ENCODE data around the gene SPATA22.

Gene SPATA22

DNA sequence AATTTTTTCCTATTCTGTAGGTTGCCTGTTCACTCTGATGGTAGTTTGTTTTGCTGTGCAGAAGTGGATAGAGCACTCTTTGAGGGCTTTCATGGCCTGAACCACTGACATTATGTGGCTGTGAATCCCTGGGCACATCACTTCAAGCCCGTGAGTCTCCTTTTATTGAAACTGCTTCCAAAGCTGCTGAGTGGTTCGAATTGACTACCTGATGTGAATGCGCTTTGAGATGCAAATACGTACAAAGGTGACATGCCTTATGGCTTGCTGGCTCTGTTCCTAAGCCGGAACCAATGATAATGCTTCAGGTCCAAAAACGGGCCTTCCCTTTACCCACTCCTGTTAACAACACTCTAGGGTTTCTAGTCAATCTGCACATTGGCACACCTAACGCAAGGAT lies 38.5 kb upstream of the SPATA22 start:
- TF ChIP-seq, protein P1, sequence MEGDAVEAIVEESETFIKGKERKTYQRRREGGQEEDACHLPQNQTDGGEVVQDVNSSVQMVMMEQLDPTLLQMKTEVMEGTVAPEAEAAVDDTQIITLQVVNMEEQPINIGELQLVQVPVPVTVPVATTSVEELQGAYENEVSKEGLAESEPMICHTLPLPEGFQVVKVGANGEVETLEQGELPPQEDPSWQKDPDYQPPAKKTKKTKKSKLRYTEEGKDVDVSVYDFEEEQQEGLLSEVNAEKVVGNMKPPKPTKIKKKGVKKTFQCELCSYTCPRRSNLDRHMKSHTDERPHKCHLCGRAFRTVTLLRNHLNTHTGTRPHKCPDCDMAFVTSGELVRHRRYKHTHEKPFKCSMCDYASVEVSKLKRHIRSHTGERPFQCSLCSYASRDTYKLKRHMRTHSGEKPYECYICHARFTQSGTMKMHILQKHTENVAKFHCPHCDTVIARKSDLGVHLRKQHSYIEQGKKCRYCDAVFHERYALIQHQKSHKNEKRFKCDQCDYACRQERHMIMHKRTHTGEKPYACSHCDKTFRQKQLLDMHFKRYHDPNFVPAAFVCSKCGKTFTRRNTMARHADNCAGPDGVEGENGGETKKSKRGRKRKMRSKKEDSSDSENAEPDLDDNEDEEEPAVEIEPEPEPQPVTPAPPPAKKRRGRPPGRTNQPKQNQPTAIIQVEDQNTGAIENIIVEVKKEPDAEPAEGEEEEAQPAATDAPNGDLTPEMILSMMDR (IDR thresholded peaks at IDR 0.05; ENCODE audit: borderline replicate concordance, control extremely low read depth, extremely low read depth, insufficient read depth, missing control alignments), result no peak
- no peak for DNase-seq (ENCODE audit: low spot score)
- in situ Hi-C loops (cut with MboI; ENCODE audit: low sequenced_read_pairs, unreplicated experiment), result no loop called here

GRCh38 chr17:3507869-3508268 lies 36.2 kb upstream of the SPATA22 start:
- no peak for DNase-seq (ENCODE audit: low spot score)
- TF ChIP-seq, protein P1 (IDR thresholded peaks at IDR 0.05; ENCODE audit: borderline replicate concordance, control extremely low read depth, extremely low read depth, insufficient read depth, missing control alignments), result no peak
- in situ Hi-C loops (cut with MboI; ENCODE audit: low sequenced_read_pairs, unreplicated experiment), result no loop called here

DNA sequence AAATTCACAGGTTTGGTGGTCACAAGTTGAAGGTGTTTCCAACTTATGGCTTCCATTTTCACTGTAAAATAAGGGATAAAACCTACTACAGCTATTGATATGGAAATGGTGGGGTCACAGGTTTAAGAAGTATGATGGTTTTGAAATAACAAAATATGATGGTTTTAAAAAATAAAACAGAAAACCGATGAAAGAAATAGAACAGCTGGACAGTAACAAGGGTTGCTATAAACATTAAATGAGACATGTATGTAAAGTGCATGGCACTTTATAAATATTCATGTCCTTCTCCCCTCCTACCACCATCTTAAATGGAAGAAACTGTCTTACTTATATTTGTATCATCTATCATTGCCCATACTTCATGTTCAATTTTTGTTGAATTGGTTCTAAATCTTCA lies 35.5 kb upstream of the SPATA22 start:
- in situ Hi-C loops (cut with MboI; ENCODE audit: low sequenced_read_pairs, unreplicated experiment), result no loop called here
- DNase-seq (ENCODE audit: low spot score), result no peak
- TF ChIP-seq, protein P1 (IDR thresholded peaks at IDR 0.05; ENCODE audit: borderline replicate concordance, control extremely low read depth, extremely low read depth, insufficient read depth, missing control alignments), result no peak

GRCh38 chr17:3506054-3506453 lies 34.4 kb upstream of the SPATA22 start:
- TF ChIP-seq, protein P1 (IDR thresholded peaks at IDR 0.05; ENCODE audit: borderline replicate concordance, control extremely low read depth, extremely low read depth, insufficient read depth, missing control alignments), result no peak
- no peak for DNase-seq (ENCODE audit: low spot score)
- in situ Hi-C loops (cut with MboI; ENCODE audit: low sequenced_read_pairs, unreplicated experiment), result no loop called here

DNA sequence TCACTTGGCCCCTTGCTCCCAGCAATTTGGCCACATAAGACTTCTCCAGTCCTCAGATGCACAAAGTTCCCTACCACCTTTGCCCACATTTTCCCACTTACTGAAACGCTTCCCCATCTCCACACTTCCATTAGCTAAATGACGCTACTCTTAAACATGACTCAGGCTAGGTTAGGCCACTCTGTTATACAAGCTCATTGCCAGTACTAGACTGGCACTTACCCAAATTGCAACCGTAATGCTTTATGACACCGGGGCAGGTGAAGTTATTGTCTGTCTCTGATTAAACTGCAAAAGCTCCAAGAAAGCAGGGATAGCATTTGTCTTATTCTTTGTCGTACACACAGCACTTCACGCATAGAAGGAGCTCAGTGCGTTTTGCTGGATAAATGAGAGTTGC lies 33.4 kb upstream of the SPATA22 start:
- in situ Hi-C loops (cut with MboI; ENCODE audit: low sequenced_read_pairs, unreplicated experiment), result no loop called here
- TF ChIP-seq, protein P1 (IDR thresholded peaks at IDR 0.05; ENCODE audit: borderline replicate concordance, control extremely low read depth, extremely low read depth, insufficient read depth, missing control alignments), result no peak
- DNase-seq (ENCODE audit: low spot score), result no peak

DNA sequence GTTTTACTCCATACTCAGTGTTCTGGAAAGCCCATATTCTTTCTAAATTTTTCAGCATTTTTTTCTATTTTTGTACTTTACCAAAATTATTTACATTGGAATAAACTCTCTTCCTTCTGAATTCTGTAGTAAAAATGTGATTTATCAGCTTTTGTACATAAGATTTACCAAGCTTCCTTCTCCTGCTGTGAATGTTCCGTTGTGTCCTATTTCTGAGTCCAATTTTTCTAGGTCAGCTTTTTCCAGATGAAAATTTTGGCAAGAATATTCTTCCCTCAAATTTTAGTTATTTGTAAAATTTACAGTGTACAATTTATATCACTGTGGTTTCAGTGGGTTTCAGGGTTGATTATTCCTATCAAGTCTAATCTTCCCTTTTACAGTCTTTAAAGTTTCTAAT lies 31.7 kb upstream of the SPATA22 start:
- DNase-seq (ENCODE audit: low spot score), result no peak
- in situ Hi-C loops (cut with MboI; ENCODE audit: low sequenced_read_pairs, unreplicated experiment), result no loop called here
- TF ChIP-seq, protein P1 (IDR thresholded peaks at IDR 0.05; ENCODE audit: borderline replicate concordance, control extremely low read depth, extremely low read depth, insufficient read depth, missing control alignments), result no peak

DNA sequence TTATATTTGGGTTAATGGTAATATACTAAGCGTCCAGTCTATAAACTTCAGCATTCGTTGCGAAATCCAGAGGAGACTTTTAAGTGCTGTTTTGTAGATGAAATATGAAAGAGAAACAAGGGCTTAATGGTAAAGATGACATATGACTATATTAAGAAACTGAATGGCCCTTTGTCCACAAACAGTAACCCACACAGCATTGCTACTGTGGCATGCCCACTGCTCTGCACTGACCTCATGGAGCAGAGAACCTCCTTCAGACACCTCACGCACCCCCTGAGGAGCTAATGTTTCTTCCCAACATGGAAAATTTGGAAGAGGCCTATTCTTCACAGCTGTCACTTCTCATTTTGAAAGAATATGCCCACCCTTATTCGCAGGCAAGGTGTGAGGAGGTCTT lies 30.8 kb upstream of the SPATA22 start:
- in situ Hi-C loops (cut with MboI; ENCODE audit: low sequenced_read_pairs, unreplicated experiment), result no loop called here
- no peak for DNase-seq (ENCODE audit: low spot score)
- TF ChIP-seq, protein P1 (IDR thresholded peaks at IDR 0.05; ENCODE audit: borderline replicate concordance, control extremely low read depth, extremely low read depth, insufficient read depth, missing control alignments), result no peak
